GM18498 (cell line): Measurements from ENCODE around the gene TPSB2.
"Not testable (repeated sequence)": the region's sequence is repeated elsewhere in the genome, so short reads cannot be mapped to it uniquely, and the experiment has no call there.

Source experiments
- ATAC-seq: cut with Tn5 transposase; IDR thresholded peaks from one replicate; pipeline ENCODE4 v1.9.1; 2021; ENCODE audit warnings: mild to moderate bottlenecking, moderate library complexity; ENCODE audit not compliant: unreplicated experiment

TPSB2 gene

DNA sequence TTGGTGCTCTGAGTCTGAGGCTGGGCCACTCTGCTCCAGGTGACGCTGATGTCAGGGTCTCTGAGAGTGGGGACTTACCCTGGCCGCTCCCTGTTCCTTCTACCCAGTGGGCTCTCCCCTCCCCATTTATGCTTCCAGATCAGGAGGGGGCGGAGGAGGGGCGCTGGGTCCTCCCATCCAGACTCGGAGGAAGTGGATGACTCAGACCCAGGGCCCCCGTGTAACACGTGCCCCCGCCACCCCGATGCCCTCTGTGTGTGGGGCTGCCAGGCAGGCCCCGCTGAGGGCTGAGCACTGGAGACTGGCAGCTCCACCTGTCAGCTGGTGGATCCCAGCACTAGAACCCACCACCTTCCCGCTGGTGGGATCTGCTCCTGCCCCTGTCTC lies at the start of gene TPSB2:
TSS of gene TPSB2 (minus strand) at position 101 of the 387 bp plus-strand sequence. CDS start 233 bp downstream, outside the sequence.
- ATAC-seq, result not testable (repeated sequence)

GRCh38 chr16:1279081-1279944 lies 49.3 kb upstream of the TPSB2 start:
- no peak for ATAC-seq

DNA sequence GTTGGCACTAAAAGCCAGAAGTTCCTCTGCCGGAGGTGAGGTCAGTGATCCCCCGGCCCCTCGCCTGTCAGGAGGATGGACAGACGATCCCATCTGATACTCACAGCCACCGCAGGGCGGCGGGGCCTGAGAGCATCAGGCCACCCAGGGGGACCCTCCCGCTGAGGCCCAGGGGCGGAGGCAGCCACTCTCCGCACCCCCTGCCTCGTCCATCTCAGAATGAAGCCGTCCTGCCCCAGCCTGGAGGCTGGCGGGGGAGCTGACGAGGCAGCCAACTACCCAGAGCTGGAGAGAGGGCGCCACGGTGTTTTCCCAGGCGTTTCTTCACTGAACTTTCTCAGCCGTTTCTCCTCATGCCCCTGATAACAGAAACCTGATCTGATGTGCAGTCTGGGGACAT lies 48.5 kb upstream of the TPSB2 start:
- ATAC-seq, result no peak

GRCh38 chr16:1277617-1278282 lies 47.8 kb upstream of the TPSB2 start:
- ATAC-seq, result no peak

DNA sequence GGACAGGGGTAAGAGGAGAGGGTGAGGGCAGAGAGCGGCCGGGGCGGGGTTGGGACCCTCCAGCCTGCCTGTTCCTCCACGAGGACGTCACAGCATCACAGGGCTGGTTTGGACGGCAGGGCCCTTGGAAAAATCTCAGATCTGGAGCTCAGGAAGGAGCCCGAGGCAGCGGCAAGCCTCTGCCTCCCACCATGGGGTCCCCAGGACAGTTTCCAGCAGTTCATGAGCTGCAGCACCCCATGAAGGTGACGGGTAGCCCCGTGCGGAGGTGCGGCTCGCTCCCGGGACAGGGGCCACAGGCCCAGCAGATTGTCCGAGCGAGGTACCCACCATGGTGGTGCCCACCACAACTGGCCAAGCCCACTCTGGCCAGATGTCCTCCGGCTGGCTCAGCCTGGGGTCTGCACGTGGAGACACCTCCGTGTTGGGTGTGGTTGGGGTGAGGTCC lies 47.2 kb upstream of the TPSB2 start:
- ATAC-seq, result no peak

- ATAC-seq, result no peak
Observed at GRCh38 chr16:1276580-1276878, 46.5 kb upstream of the TPSB2 start.

DNA sequence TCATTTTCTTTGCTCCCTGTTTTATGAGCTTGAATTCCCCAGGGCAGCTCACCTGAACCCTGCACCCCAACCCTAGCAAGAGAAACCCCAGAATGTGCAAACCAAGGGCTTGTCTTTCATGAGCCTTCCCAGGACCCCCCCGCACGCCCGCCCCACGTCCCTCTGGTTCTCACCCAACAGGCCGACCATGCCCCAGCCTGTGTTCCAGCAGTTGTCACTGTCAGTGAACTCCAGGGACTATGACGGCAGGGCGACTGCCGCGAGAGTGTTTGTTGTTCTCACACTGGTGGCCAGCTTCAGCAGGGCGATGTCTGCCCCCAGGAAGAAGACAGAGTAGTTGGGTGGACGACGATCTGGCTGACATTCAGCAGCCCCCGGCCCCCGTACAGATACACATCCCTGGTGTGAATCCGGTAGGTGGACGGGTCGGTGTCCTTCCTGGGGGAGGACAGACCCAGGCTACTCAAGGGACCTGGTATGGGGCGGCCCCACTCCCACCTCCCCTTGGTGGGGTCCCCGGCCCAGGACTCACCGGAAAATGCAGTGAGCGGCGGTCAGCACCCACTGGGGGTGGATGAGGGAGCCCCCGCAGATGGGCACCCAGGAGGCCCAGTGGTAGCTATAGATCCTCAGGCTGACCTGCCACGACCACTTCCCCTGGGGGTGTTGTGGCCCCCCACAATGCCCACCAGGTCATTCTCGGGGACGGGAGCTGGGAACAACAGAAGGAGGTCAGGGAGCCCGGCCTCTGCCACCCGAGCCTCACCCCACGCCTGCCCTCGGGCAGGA lies 46.0 kb upstream of the TPSB2 start:
- ATAC-seq, result no peak

GRCh38 chr16:1274767-1275166 lies 44.8 kb upstream of the TPSB2 start:
- ATAC-seq, result no peak

DNA sequence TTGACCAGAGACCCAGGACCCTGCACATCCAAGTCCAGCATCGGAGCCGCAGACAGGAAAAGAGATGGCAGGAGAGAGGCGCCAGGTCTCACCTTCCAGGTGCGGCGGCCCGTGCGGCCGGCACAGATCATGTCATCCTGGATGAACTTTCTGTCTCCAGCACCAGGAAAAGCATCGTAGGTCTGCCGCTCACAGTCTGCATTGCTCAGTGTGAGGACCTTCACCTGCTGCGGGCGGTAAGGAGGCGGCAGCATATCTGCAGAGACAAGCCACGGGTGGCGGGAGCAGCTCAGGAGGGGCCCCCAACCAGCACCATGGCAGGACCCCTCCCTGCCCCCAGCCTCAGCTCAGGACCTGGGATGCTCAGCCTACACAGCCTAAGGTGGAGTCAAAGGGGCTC lies 43.8 kb upstream of the TPSB2 start:
- ATAC-seq, result no peak

DNA sequence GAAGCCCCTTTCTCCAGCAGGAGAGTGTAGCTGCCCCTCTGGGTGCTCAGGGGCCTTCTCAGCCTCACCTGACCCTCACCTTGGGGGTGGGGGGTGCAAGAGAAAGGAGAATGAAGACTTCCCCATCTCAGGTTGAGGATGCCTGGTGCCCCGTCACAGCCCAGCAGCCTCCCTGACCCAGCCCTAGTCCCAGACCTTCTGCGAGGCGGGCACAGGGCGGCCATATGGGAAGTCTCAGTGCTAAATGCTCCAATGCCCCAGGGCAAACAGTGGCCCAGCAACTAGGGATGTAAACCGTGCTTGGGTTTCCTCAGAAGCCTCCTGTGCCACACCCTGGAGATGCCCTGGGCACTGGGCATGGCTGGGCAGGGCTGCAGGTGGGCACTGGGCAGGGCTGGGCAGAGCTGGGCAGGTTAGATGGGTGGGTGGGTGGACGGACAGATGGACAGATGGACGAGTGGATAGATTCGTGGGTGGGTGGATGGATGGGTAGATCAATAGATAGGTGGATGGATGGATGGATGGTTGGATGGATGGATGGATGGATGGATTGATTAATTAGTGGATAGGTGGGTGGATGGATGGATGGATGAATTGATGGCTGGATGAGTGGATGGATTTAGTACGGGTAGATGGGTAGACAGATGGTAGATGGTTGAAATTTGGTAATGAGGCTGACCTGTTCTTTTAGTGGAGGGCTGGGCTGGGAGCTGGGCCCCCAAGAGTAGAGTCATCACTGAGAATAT lies 42.6 kb upstream of the TPSB2 start:
- ATAC-seq, result no peak

DNA sequence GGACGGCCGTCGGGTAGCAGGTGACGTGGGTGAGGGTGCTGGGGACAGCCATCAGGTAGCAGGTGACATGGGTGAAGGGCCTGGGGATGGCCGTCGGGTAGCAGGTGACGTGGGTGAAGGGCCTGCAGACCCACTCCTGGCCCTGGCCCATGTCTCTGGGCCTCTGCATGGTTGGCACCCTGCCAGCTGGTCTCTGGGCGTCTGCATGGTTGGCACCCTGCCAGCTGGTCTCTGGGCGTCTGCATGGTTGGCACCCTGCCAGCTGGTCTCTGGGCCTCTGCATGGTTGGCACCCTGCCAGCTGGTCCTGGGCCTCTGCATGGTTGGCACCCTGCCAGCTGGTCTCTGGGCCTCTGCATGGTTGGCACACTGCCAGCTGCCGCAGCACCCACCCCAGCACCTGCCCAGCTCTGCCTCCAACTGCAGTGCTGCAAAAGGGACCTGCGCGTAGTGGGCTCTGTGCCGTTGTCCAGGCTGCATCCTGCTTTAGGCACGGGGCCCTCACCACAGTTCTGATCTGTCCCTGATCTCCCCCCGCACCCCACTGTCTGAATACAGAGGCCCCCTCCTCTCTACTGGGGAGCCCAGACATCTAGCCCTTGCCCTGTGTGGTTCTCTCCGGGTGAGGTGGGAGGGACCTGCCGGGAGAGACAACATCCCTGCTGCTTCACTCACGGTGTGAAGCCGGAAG lies 41.9 kb upstream of the TPSB2 start:
- not testable (repeated sequence) for ATAC-seq

- ATAC-seq, result no peak
Observed at GRCh38 chr16:1271380-1271723, 41.4 kb upstream of the TPSB2 start.

DNA sequence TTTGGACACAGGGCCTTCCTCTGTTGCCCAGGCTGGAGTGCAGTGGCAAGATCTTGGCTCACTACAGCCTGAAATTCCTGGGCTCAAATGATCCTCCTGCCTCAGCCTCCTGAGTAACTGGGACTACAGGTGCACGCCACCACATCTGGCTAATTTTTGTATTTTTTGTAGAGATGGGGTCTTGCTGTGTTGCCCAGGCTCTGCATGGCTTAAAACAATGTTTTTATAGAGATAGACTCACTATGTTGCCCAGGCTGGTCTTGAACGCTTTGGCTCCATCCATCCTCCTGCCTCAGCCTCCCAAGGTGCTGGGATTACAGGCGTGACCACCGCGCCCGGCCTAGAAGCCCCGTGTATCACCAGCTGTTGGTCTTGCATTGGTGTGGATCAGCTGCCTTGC lies 39.4 kb upstream of the TPSB2 start:
- not testable (repeated sequence) for ATAC-seq

DNA sequence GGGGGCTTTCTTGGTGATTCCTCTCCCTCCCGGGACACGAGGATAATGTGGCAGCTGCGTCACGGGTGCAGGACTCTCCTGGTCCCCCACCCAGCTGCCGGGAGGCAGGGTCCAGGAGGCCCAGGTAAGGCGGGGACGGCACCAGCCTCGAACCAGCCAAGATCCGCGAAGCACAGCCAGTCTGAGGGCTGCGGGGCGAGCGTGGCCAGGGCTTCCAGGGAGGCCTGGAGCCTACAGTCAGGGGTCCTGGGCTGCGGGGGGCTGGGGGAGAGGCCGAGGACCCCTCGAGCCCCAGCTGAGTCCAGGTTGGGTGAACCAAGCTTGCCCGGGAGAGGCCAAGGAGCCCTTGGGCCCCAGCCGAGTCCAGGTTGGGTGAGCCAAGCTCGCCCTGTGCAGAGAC lies 35.8 kb upstream of the TPSB2 start:
- no peak for ATAC-seq

- no peak for ATAC-seq
Observed at GRCh38 chr16:1265090-1265630, 35.2 kb upstream of the TPSB2 start.

DNA sequence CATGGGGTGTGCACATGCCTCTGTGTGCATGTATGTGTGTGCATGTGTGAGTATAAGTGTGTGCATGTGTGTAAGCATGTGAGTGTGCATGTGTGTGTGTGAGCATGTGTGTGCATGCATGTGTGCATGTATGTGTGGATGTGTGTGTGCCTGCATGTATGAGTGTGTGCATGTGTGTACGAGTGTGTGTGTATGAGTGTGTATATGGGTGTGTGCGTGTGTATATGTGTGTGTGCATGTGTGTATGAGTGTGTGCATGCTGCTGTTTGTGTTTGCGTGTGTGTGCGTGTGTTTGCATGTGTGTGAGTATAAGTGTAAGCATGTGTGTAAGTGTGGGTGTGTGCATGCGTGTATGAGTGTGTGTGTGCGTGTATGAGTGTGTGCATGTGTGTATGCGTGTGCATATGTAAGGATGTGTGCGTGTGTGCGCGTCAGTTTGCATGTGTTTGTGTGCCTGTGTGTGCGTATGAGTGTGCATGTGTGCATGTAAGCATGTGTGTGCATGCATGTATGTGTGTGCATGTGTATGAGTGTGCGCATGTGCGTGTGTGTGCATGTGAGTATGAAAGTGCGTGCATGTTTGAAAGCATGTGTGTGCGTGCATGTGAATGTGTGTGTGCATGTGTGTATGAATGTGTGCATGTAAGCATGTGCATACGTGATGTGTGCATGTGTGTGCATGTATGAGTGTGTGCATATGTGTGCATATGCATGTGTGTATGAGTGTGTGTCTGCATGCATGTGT lies 34.5 kb upstream of the TPSB2 start:
- no peak for ATAC-seq

DNA sequence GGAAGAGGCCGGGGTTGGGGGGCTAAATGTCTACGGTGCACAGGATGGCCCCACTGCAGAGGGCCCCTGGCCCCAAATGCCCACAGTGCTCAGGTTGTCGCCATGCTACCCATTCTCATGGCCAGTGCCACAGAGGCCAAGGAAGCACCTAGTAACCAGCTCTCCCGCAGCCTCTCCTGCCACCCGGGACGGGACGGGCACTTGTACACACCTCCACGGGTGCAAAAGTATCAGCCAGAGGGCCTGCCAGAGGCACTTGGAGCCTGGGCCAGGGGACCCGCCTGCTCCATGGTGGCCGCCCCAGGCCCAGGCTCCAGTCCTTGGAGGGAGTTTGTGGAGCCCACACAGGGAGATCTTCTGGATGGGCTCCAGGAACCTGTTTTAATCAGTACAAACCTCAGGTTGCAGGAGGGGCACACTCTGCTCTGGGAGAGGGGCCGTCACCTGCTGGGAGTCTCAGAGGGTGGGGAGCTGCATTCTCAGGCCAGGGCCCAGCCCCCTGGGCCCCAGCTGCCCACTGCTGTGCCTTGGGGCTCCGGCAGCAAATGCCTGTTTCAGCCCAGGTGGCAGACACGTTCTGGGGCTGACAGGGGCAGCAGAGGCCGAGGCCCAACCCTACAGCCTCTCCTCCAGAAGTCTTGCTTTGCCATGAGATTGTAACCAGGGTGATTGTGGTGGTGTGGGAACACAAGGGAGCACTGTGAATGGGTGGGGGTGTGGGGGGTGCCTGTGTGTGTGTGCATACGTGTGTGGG lies 33.8 kb upstream of the TPSB2 start:
- ATAC-seq, result no peak

DNA sequence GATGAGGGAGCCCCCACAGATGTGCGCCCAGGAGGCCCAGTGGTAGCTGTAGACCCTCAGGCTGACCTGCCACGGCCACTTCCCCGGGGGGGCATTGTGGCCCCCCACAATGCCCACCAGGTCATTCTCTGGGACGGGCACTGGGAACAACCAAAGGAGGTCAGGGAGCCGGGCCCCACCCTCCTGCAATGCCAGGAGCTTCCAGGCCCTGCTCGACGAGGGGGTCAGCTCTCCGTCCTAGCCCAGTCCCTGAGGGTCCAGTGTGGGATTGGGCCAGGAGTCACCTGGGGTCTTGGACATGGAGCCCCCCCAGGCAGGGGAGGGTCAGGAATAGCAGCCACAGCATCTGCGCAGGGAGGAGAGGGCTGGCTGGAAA lies 32.9 kb upstream of the TPSB2 start:
- ATAC-seq, result no peak
